HG02571 (cell line): ENCODE results near the gene MT1HL1.

Experiments used
- ATAC-seq: cut with Tn5 transposase; IDR thresholded peaks from one replicate; pipeline ENCODE4 v1.9.1; 2021; ENCODE audit warnings: mild to moderate bottlenecking, moderate library complexity; ENCODE audit not compliant: unreplicated experiment

Gene MT1HL1

GRCh38 chr1:237004116-237004515 lies at the start of gene MT1HL1:
MT1HL1 (minus strand) TSS chr1:237004441; CDS start chr1:237004372, 69 bp downstream.
- ATAC-seq, result no peak

GRCh38 chr1:237050915-237051314 lies 46.7 kb upstream of the MT1HL1 start:
- no peak for ATAC-seq

GRCh38 chr1:237050185-237050584 lies 45.9 kb upstream of the MT1HL1 start:
- no peak for ATAC-seq

- no peak for ATAC-seq
Measured at GRCh38 chr1:237048803-237049202, 44.6 kb upstream of the MT1HL1 start.

- no peak for ATAC-seq
Measured at GRCh38 chr1:237045278-237046016, 41.2 kb upstream of the MT1HL1 start.

- ATAC-seq, result no peak
Measured at GRCh38 chr1:237043846-237044636, 39.8 kb upstream of the MT1HL1 start.

GRCh38 chr1:237042892-237043576 lies 38.8 kb upstream of the MT1HL1 start:
- no peak for ATAC-seq

GRCh38 chr1:237042526-237042891 lies 38.3 kb upstream of the MT1HL1 start:
- no peak for ATAC-seq

- ATAC-seq, result no peak
Measured at GRCh38 chr1:237041795-237042525, 37.7 kb upstream of the MT1HL1 start, which contains the start of gene RYR2. RYR2 (plus strand) TSS chr1:237042184; CDS start chr1:237042522, 338 bp downstream.

GRCh38 chr1:237041461-237041794 lies 37.2 kb upstream of the MT1HL1 start:
- ATAC-seq, result no peak

- no peak for ATAC-seq
Measured at GRCh38 chr1:237040823-237041222, 36.6 kb upstream of the MT1HL1 start.

GRCh38 chr1:237038211-237038610 lies 34.0 kb upstream of the MT1HL1 start:
- ATAC-seq, result no peak

GRCh38 chr1:237035759-237036158 lies 31.5 kb upstream of the MT1HL1 start:
- ATAC-seq, result no peak

- no peak for ATAC-seq
Measured at GRCh38 chr1:237033804-237034203, 29.6 kb upstream of the MT1HL1 start.

- no peak for ATAC-seq
Measured at GRCh38 chr1:237033061-237033460, 28.8 kb upstream of the MT1HL1 start.

GRCh38 chr1:237032029-237032428 lies 27.8 kb upstream of the MT1HL1 start:
- peak; percentile 70 for ATAC-seq

GRCh38 chr1:237031480-237031879 lies 27.2 kb upstream of the MT1HL1 start:
- ATAC-seq, result no peak

GRCh38 chr1:237029850-237030535 lies 25.8 kb upstream of the MT1HL1 start:
- ATAC-seq, result no peak

- ATAC-seq, result no peak
Measured at GRCh38 chr1:237029240-237029639, 25.0 kb upstream of the MT1HL1 start.

GRCh38 chr1:237025358-237026074 lies 21.3 kb upstream of the MT1HL1 start:
- ATAC-seq, result no peak
